ENCODE data around the gene CASP14. TPM values are rescaled to one million over a fixed set of nuclear protein-coding genes. Genes with fewer than 3 reads are reported as not detected.
"Not testable (repeated sequence)": the region's sequence is repeated elsewhere in the genome, so short reads cannot be mapped to it uniquely, and the experiment has no call there.

Gene CASP14
- total RNA-seq, 2 donors from 2014 or later: 0.09 to 0.51 TPM

DNA sequence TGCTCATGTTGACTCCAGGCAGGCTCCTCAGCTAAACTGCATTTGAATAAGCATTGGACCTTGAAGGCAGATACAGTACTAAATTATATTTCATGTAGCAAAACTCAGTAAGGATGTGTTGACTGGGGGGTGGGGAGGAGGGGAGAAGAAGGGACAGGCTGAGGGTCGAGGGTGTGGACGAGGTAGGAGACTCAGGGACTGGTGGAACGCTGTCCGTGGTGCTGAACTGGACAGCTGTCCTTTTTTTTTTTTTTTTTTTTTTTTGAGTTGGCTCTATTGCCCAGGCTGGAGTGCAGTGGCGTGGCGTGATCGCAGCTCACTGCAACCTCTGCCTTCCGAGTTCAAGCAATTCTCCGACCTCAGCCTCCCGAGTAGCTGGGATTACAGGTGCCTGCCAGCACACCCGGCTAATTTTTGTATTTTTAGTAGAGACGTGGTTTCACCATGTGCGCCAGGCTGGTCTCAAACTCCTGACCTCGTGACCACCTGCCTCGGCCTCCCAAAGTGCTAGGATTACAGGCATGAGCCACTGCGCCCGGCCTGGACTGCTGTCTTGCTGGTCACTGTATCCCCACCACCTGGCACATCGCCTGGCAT, 33.2 kb upstream of the CASP14 start:
- Histone ChIP-seq H3K4me1 (replicated peaks) (no peaks in the 10 kb centered on the region), H3K4me3 (no peak overlapping the region), H3K27ac (no peak overlapping the region), H3K27me3 (replicated peaks; ENCODE audit: insufficient read depth) (peaks cover 4% of the 10 kb centered on the region), H3K36me3 (no peaks in the 10 kb centered on the region), H3K9me3 (no peaks in the 10 kb centered on the region)
- 30% methylated on average over 18 of the region's 18 CpGs for WGBS
- TF ChIP-seq, protein P1, sequence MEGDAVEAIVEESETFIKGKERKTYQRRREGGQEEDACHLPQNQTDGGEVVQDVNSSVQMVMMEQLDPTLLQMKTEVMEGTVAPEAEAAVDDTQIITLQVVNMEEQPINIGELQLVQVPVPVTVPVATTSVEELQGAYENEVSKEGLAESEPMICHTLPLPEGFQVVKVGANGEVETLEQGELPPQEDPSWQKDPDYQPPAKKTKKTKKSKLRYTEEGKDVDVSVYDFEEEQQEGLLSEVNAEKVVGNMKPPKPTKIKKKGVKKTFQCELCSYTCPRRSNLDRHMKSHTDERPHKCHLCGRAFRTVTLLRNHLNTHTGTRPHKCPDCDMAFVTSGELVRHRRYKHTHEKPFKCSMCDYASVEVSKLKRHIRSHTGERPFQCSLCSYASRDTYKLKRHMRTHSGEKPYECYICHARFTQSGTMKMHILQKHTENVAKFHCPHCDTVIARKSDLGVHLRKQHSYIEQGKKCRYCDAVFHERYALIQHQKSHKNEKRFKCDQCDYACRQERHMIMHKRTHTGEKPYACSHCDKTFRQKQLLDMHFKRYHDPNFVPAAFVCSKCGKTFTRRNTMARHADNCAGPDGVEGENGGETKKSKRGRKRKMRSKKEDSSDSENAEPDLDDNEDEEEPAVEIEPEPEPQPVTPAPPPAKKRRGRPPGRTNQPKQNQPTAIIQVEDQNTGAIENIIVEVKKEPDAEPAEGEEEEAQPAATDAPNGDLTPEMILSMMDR (IDR thresholded peaks at IDR 0.05): no peak
- TF ChIP-seq POLR2AphosphoS5 (IDR thresholded peaks at IDR 0.05) (no peak), POLR2A (IDR thresholded peaks at IDR 0.05) (no peak)
- no peak for DNase-seq (ENCODE audit: low spot score)
- intact Hi-C loops (cut with DNase I): no loop called here

DNA sequence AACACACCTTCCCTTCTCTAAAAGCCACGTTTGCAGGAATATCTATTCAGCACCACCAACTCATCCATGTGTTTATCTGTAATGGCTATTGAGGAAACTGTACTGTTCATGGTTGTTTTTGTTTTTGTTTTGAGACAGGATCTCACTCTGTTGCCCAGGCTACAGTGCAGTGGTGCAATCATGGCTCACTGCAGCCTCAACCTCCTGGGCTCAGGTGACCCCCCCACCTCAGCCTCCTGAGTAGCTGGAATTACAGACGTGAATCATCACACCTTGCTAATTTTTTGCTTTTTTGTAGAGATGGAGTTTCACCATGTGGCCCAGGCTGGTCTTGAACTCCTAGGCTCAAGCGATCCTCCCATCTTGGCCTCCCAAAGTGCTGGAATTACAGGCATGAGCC, 30.4 kb upstream of the CASP14 start:
- WGBS: 63% methylated on average over 3 of the region's 3 CpGs

DNA sequence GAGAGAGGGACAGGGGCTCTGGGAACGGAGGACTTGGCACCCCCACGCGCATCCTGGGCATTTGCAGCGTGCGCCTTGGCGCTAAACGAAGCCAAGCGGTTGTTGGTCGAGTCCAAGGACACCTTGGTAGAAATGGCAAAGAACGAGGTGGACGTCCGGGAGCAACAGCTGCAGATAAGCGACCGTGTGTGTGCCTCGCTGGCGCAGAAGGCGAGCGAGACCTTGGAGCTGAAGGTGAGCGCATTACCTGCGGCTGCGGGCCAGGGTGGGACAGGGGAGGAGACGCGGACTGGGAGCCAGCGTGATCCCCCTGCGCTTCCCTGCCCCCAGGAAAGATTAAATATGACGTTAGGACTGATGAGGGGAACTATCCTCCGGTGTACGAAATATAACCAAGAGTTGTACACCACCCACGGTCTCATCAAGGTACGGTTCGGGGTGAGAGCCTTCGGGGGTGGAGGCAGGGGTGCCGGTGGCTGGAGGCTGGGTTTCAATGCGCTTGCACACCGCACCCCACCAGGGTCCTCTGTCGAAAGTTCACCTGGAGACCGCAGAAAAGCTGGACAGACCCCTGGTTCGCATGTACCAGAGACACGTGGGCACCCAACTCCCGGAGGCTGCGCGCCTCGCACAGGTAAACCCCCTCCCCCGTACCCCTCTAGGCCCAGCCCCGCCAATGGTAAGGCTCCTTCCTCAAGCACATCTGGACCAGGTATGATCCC, 27.8 kb upstream of the CASP14 start:
- intact Hi-C loops (cut with DNase I): no loop called here
- H3K4me3 ChIP-seq: no peak overlapping the region
- DNase-seq (ENCODE audit: low spot score): no peak
- WGBS: 73% methylated on average over 45 of the region's 45 CpGs
- H3K27me3 ChIP-seq (replicated peaks; ENCODE audit: insufficient read depth): no peaks in the 10 kb centered on the region
- H3K9me3 ChIP-seq: no peaks in the 10 kb centered on the region
- no peaks in the 10 kb centered on the region for H3K4me1 ChIP-seq (replicated peaks)
- no peaks in the 10 kb centered on the region for H3K36me3 ChIP-seq
- H3K27ac ChIP-seq: no peak overlapping the region
- TF ChIP-seq, protein P1 (IDR thresholded peaks at IDR 0.05): no peak
- TF ChIP-seq POLR2A (IDR thresholded peaks at IDR 0.05) (no peak), POLR2AphosphoS5 (IDR thresholded peaks at IDR 0.05) (no peak)

More for the DNA sequence above, 30.4 kb upstream of the CASP14 start:
- intact Hi-C loops (cut with DNase I); H3K4me1 ChIP-seq (replicated peaks); H3K4me3 ChIP-seq; H3K36me3 ChIP-seq; H3K9me3 ChIP-seq; H3K27ac ChIP-seq; H3K27me3 ChIP-seq (replicated peaks; ENCODE audit: insufficient read depth); DNase-seq (ENCODE audit: low spot score): not testable (repeated sequence)

- H3K4me1 ChIP-seq (replicated peaks): no peaks in the 10 kb centered on the region
- intact Hi-C loops (cut with DNase I): no loop called here
- DNase-seq (ENCODE audit: low spot score): no peak
- WGBS: 25% methylated on average over 29 of the region's 31 CpGs
- H3K27ac ChIP-seq: no peak overlapping the region
- TF ChIP-seq POLR2A (IDR thresholded peaks at IDR 0.05) (no peak), POLR2AphosphoS5 (IDR thresholded peaks at IDR 0.05) (no peak)
- TF ChIP-seq, protein P1 (IDR thresholded peaks at IDR 0.05): no peak
- no peak overlapping the region for H3K4me3 ChIP-seq
- no peaks in the 10 kb centered on the region for H3K9me3 ChIP-seq
- no peaks in the 10 kb centered on the region for H3K36me3 ChIP-seq
- H3K27me3 ChIP-seq (replicated peaks; ENCODE audit: insufficient read depth): no peaks in the 10 kb centered on the region
These were observed 26.5 kb upstream of the CASP14 start for GRCh38 chr19:15022752-15023151.

DNA sequence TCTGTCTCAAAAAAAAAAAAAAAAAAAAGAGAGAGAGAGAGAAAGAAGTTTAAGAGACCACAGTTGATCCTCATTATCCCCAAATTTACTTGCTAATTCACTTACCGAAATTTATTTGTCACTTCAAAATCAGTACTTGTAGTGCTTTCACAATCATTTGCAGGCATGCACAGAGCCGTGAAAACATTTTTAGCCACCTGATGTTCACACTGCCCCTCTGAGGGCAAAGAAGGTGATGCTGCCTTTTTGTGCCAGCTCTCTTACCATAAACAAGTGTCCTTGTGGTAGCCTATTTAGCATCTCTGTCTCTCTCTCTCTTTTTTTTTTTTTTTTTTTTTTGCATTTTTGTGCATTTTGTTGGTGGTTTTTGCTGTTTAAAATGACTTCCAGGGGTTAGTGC, 24.1 kb upstream of the CASP14 start:
- WGBS: 30% methylated on average over 2 of the region's 2 CpGs
- DNase-seq (ENCODE audit: low spot score): no peak

More for the DNA sequence above, 24.1 kb upstream of the CASP14 start:
- H3K4me1 ChIP-seq (replicated peaks): no peaks in the 10 kb centered on the region
- H3K27ac ChIP-seq: no peak overlapping the region
- H3K4me3 ChIP-seq: no peak overlapping the region
- TF ChIP-seq, protein P1 (IDR thresholded peaks at IDR 0.05): peak in 1 of 4 experiments; percentile 5
- TF ChIP-seq POLR2A (IDR thresholded peaks at IDR 0.05): no peak
- no peaks in the 10 kb centered on the region for H3K27me3 ChIP-seq (replicated peaks; ENCODE audit: insufficient read depth)
- intact Hi-C loops (cut with DNase I): no loop called here
- H3K36me3 ChIP-seq: no peaks in the 10 kb centered on the region
- H3K9me3 ChIP-seq: no peaks in the 10 kb centered on the region

All from prostate gland (tissue), 2 donors.